Stimulated activated CD4-positive, alpha-beta T cell treated with anti-CD3 and anti-CD28 coated beads, Interleukin-1b, Interleukin-23, amount 100 ng/mL, for 4 hours (primary cell): ENCODE results near the gene CPNE2.
"Not testable (repeated sequence)": the region's sequence is repeated elsewhere in the genome, so short reads cannot be mapped to it uniquely, and the experiment has no call there.

Experiments
- DNase-seq, 2 donors: peaks; one replicate each; pipeline ENCODE4 v3.0.0-alpha.2; 2020; ENCODE audit warnings: low read depth in 2 of 2

CPNE2 gene

DNA sequence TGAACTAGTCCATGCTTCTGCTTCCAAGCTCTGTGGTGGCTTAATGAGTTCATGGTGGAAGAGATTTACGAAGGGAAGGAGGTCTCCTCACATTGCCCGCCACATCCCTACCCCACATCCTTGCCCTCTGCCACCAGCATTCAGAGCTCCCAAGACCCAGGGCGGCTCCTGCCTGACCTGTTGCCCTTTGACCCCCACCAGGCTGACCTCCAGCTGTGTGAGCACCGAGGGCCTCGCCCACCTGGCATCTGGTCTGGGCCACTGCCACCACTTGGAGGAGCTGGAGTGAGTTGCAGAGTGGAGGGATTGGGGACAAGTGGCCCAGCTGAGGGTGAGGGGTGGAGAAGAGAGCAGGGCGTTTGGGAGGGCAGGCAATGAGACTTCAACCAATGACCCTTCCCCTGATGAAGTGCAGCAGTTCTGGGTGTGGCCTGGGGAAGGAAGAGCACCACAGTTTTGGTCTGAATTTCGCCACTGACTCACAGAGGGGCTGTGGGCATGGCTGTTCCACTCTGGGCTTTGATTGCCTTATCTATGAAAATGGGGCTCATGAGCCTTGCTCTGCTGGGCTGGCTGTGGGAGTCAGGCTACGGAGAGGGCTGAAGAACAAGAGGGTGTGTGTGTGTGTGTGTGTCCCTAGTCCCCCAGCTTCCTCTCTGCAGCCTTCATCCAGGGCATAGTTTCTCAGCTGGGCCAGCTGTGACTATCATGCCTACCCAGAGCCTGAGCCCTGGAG, 22.6 kb upstream of the CPNE2 start:
- DNase-seq, result no peak

DNA sequence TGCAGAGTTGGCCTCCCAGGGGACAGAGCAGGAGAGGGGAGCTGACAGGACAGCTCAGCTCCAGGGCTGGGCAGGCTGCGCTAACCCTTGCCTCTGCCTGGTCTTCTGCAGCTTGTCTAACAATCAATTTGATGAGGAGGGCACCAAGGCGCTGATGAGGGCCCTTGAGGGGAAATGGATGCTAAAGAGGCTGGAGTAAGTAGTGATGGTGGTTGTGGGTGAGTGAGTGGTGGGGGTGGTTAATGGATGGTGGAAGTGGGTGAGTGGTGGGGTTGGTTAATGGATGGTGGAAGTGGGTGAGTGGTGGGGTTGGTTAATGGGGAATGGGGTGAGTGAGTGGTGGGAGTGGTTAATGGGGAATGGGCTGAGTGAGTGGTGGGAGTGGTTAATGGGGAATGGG, 22.0 kb upstream of the CPNE2 start:
- no peak for DNase-seq

GRCh38 chr16:57071081-57071732, 21.2 kb upstream of the CPNE2 start:
- DNase-seq, result not testable (repeated sequence)

- no peak for DNase-seq
These were observed 20.4 kb upstream of the CPNE2 start for GRCh38 chr16:57071831-57072582.

DNA sequence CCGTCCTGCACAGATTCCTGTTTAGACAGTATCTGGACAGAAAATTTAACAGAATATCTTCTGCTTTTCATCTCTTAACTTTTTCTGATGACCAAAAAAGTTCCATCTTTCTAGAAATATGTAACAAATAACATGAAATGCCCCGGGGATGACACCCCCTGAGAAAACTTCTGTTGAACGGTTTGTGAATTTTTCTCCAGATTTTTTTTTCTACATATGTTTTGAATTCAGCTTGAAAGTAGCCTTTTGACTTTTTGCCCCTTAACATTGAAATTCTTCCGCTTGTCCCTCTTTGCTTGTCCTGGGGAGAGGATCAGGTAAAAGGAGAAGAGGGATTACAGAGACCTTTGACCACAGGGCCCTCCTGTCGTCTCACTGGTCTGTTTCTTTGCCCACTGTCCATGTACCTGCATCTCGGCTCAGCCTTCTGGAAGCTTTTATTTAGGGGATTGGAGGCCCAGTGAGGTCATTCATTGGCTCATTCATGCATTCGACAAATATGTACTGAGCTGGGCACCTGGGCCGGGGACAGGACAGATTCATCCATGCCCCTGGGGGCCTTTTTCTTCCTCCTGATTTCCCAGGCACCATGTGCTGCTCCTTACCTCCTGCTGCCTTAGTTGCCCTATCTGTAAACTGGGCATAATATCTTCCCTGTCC, 19.6 kb upstream of the CPNE2 start:
- DNase-seq, result no peak

DNA sequence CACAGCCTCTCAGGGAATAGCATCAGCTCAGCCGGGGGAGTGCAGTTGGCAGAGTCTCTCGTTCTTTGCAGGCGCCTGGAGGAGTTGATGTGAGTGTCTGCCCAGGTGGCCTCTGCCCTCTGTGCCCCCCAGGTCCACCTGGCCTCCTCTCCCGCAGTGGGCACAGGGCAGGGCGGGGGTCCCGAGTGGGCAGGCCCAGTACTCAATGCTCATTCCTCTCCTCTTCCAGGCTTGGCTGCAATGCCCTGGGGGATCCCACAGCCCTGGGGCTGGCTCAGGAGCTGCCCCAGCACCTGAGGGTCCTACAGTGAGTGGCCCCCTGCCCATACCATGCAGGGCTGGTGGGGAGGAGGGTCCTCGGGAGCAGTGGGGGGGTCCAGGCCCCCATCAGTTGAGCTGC, 14.7 kb upstream of the CPNE2 start:
- no peak for DNase-seq

- DNase-seq, result no peak
These were observed 10.6 kb upstream of the CPNE2 start for GRCh38 chr16:57081744-57082143.

- no peak for DNase-seq
These were observed 9.7 kb upstream of the CPNE2 start for GRCh38 chr16:57082664-57083063.

GRCh38 chr16:57083485-57084126, 8.8 kb upstream of the CPNE2 start:
- no peak for DNase-seq

GRCh38 chr16:57084257-57084770, 8.1 kb upstream of the CPNE2 start:
- peak; percentile 54 to 59 for DNase-seq

GRCh38 chr16:57084996-57085395, 7.4 kb upstream of the CPNE2 start:
- no peak for DNase-seq

GRCh38 chr16:57087003-57087402, 5.4 kb upstream of the CPNE2 start:
- no peak for DNase-seq

DNA sequence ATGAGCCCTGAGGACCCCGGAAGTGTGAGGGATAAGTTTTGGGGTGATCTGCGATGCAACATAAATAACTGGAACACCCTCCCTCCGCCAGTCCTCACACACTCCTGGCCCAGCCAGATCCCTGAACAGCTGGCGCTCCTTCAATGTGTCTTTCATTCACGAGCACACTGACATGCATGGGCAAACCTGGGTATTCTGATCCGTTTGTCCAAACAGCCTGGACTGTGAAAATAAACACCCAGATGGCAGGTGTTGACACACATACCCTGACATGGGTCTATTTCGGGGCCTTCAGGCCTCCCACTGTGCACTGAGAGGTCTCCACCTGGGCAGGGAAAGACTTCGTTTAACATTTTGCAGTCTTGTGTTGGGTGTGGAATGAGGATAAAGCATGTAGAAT, 3.0 kb upstream of the CPNE2 start:
- DNase-seq, result no peak

- no peak for DNase-seq
These were observed 996 bp upstream of the CPNE2 start for GRCh38 chr16:57091200-57091974.

DNA sequence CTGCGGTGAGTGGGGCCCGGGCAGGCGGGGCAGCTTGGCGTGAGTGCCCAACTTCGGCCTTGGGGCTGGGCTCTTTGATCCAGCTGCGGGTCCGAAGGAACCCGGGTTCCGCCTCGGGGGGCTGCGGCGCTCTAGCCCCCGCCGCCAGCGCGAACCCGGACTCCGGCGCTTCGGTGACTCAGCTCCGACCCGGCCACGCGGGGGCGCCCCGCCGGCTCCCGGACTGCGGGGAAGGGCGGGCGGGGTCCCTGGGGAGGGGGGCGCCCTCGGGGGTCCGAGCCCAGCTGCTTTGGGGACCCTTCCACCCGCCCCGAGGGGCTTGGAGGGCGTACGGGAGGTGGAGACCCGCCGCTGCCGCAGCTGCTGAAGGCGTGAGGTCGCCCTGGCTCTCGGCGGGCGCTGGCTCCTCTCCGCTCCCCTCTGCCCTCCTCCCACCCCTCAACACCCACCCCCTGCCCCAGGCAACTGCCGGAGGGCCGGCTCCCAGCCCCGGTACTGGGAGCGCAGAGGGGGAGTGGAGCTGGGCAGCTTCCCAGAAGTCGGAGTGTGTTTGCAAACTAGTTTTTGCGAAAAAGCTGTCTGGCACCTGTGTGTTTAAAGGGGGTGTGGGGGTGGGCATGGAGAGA, 516 bp downstream of the CPNE2 start:
- DNase-seq, result peak; percentile 17 to 50

GRCh38 chr16:57093666-57094564, 1.5 kb downstream of the CPNE2 start:
- no peak for DNase-seq

DNA sequence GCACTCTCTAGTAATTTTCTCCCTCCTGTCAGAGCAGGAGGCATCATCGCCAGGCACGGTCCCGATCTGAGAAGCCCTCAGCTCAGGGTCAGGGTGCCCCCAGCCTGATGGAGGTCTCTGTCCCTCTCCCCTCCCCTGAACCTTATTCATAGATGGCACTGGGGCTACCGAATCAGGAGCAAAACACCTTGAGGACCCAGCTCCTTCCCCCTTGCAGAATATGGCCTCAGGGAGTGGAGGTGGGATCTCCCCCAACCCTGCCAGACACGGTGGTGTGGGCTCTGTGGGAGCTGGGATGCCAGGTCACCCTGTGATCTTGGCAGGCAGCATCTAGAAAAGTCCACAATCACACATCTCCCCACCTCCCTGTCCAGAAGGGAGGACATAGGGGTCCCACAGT, 2.5 kb downstream of the CPNE2 start:
- no peak for DNase-seq

- DNase-seq, result no peak
These were observed 3.8 kb downstream of the CPNE2 start for GRCh38 chr16:57096192-57096591.

DNA sequence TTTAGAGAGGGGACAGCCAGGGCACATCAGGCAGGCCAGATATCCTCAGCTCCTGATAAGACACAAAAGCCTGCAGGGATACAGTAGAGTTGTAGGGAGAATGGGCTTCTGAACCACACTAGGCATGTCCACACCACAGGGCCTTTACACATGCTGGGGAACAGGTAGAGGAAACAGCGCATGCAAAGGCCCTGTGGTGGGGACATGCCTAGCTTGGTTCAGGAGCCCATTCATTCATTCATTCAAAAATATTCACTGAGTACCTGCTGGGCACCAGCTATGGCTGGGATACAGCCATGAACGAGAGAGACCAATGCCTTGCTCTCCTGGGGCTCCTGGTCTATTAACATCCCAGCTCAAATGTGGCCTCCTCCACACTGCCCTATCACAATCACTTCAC, 4.4 kb downstream of the CPNE2 start:
- no peak for DNase-seq
